Ectodermal cell (in vitro differentiated cells): ENCODE measurements around the gene KLHDC8A.
A peak's percentile ranks its signal among the peaks of the same experiment; 100 is the strongest.

Experiments
- H3K27ac ChIP-seq: 2 replicates; pipeline ENCODE4 v1.7.0; 2013; ENCODE audit warnings: mild to moderate bottlenecking, low read depth, low read length; ENCODE audit not compliant: insufficient read depth, poor library complexity, severe bottlenecking
- H3K27me3 ChIP-seq: 2 replicates; pipeline ENCODE4 v1.7.0; 2013; ENCODE audit warnings: mild to moderate bottlenecking, low read length; ENCODE audit not compliant: insufficient read depth, control insufficient read depth, poor library complexity, severe bottlenecking
- H3K36me3 ChIP-seq: one replicate; pipeline ENCODE4 v1.7.0; 2013; ENCODE audit warnings: low read length; ENCODE audit not compliant: control insufficient read depth, insufficient read depth
- H3K4me1 ChIP-seq: one replicate; pipeline ENCODE4 v1.7.0; 2013; ENCODE audit warnings: low read length; ENCODE audit not compliant: control insufficient read depth, insufficient read depth
- H3K4me3 ChIP-seq: 2 replicates; pipeline ENCODE4 v1.7.0; 2013; ENCODE audit warnings: low read depth, low read length, control low read depth; ENCODE audit not compliant: insufficient read depth
- H3K9me3 ChIP-seq: 2 replicates; pipeline ENCODE4 v1.7.0; 2013; ENCODE audit warnings: mild to moderate bottlenecking, low read length, moderate library complexity; ENCODE audit not compliant: control insufficient read depth
- WGBS, 2 experiments: methylation state at CpG; one replicate each; pipeline ENCODE4 v1.1.7; 2013; ENCODE audit warnings: missing lambda C conversion rate in 2 of 2; 5-methylcytosine and 5-hydroxymethylcytosine counted together

KLHDC8A gene

GRCh38 chr1:205345761-205346160 is 11.0 kb downstream of the KLHDC8A start:
- 88 to 94% methylated on average over 11 of the region's 11 CpGs for WGBS, 2 experiments
- H3K36me3 ChIP-seq: no peaks in the 10 kb centered on the region
- no peak overlapping the region for H3K27ac ChIP-seq
- no peak overlapping the region for H3K4me3 ChIP-seq
- peaks cover 38% of the 10 kb centered on the region for H3K4me1 ChIP-seq
- peaks cover 45% of the 10 kb centered on the region for H3K27me3 ChIP-seq
- no peaks in the 10 kb centered on the region for H3K9me3 ChIP-seq

GRCh38 chr1:205344066-205344928 is 12.4 kb downstream of the KLHDC8A start:
- H3K27me3 ChIP-seq: peaks cover 45% of the 10 kb centered on the region
- H3K27ac ChIP-seq: no peak overlapping the region
- H3K4me1 ChIP-seq: peaks cover 24% of the 10 kb centered on the region
- 12% methylated on average over 58 of the region's 59 CpGs for WGBS, 2 experiments
- peak overlapping the region; percentile 46 for H3K4me3 ChIP-seq
- no peaks in the 10 kb centered on the region for H3K9me3 ChIP-seq
- no peaks in the 10 kb centered on the region for H3K36me3 ChIP-seq

GRCh38 chr1:205343431-205344065 is 13.2 kb downstream of the KLHDC8A start:
- WGBS, 2 experiments: 4% methylated on average over 63 of the region's 63 CpGs

GRCh38 chr1:205342986-205343385 is 13.7 kb downstream of the KLHDC8A start:
- H3K36me3 ChIP-seq: no peaks in the 10 kb centered on the region
- H3K9me3 ChIP-seq: no peaks in the 10 kb centered on the region
- peaks cover 45% of the 10 kb centered on the region for H3K27me3 ChIP-seq
- no peak overlapping the region for H3K4me3 ChIP-seq
- H3K27ac ChIP-seq: no peak overlapping the region
- H3K4me1 ChIP-seq: peaks cover 15% of the 10 kb centered on the region
- 80 to 83% methylated on average over 12 of the region's 12 CpGs for WGBS, 2 experiments

More at GRCh38 chr1:205343431-205344065, 13.2 kb downstream of the KLHDC8A start:
- Histone ChIP-seq H3K36me3 (no peaks in the 10 kb centered on the region), H3K27me3 (peaks cover 45% of the 10 kb centered on the region), H3K27ac (no peak overlapping the region), H3K4me3 (peak overlapping the region; percentile 46), H3K9me3 (no peaks in the 10 kb centered on the region), H3K4me1 (peaks cover 16% of the 10 kb centered on the region)

- Histone ChIP-seq H3K27ac (no peak overlapping the region), H3K27me3 (peaks cover 38% of the 10 kb centered on the region)
Measured at GRCh38 chr1:205340676-205341075, 16.0 kb downstream of the KLHDC8A start.

GRCh38 chr1:205339717-205340116 is 17.0 kb downstream of the KLHDC8A start:
- peaks cover 19% of the 10 kb centered on the region for H3K4me1 ChIP-seq
- H3K9me3 ChIP-seq: no peaks in the 10 kb centered on the region
- peaks cover 29% of the 10 kb centered on the region for H3K27me3 ChIP-seq
- H3K36me3 ChIP-seq: no peaks in the 10 kb centered on the region
- H3K4me3 ChIP-seq: no peak overlapping the region
- WGBS, 2 experiments: 97 to 98% methylated on average over 4 of the region's 4 CpGs
- no peak overlapping the region for H3K27ac ChIP-seq

More at GRCh38 chr1:205340676-205341075, 16.0 kb downstream of the KLHDC8A start:
- peaks cover 19% of the 10 kb centered on the region for H3K4me1 ChIP-seq
- no peaks in the 10 kb centered on the region for H3K9me3 ChIP-seq
- 94 to 98% methylated on average over 1 of the region's 1 CpG for WGBS, 2 experiments
- H3K36me3 ChIP-seq: no peaks in the 10 kb centered on the region
- no peak overlapping the region for H3K4me3 ChIP-seq

- Histone ChIP-seq H3K27me3 (peaks cover 25% of the 10 kb centered on the region), H3K4me3 (no peak overlapping the region), H3K27ac (no peak overlapping the region), H3K36me3 (no peaks in the 10 kb centered on the region), H3K4me1 (peaks cover 16% of the 10 kb centered on the region), H3K9me3 (no peaks in the 10 kb centered on the region)
- WGBS, 2 experiments: 94 to 95% methylated on average over 21 of the region's 21 CpGs
Measured at GRCh38 chr1:205339197-205339702, 17.5 kb downstream of the KLHDC8A start.

GRCh38 chr1:205338011-205338410 is 18.7 kb downstream of the KLHDC8A start:
- no peaks in the 10 kb centered on the region for H3K36me3 ChIP-seq
- peaks cover 12% of the 10 kb centered on the region for H3K4me1 ChIP-seq
- H3K4me3 ChIP-seq: no peak overlapping the region
- H3K27me3 ChIP-seq: peaks cover 12% of the 10 kb centered on the region
- H3K27ac ChIP-seq: no peak overlapping the region
- no peaks in the 10 kb centered on the region for H3K9me3 ChIP-seq
- WGBS, 2 experiments: 86 to 87% methylated on average over 7 of the region's 7 CpGs

GRCh38 chr1:205337481-205337880 is 19.2 kb downstream of the KLHDC8A start:
- Histone ChIP-seq H3K27me3 (peaks cover 7% of the 10 kb centered on the region), H3K9me3 (no peaks in the 10 kb centered on the region), H3K36me3 (no peaks in the 10 kb centered on the region), H3K4me1 (peaks cover 10% of the 10 kb centered on the region), H3K27ac (no peak overlapping the region), H3K4me3 (no peak overlapping the region)
- 68 to 70% methylated on average over 7 of the region's 7 CpGs for WGBS, 2 experiments

GRCh38 chr1:205335692-205336091 is 21.0 kb downstream of the KLHDC8A start:
- Histone ChIP-seq H3K27me3 (no peaks in the 10 kb centered on the region), H3K27ac (no peak overlapping the region), H3K4me1 (peaks cover 19% of the 10 kb centered on the region), H3K4me3 (no peak overlapping the region), H3K9me3 (no peaks in the 10 kb centered on the region), H3K36me3 (no peaks in the 10 kb centered on the region)
- WGBS, 2 experiments: 14 to 21% methylated on average over 4 of the region's 4 CpGs
